Osteoblast (primary cell): ENCODE measurements around the gene SCAMP5. TPM values are rescaled to one million over a fixed set of nuclear protein-coding genes. Genes with fewer than 3 reads are reported as not detected.

Experiments used
- DNase-seq: peaks from one replicate; pipeline ENCODE4 v3.0.0; 2011; ENCODE audit warnings: low spot score, mixed read lengths; ENCODE audit not compliant: insufficient read length; ENCODE audit errors: missing footprints
- H2AFZ ChIP-seq: 2 replicates; pipeline ENCODE4 v1.6.0; 2011; ENCODE audit warnings: mild to moderate bottlenecking, low read length
- H3K27ac ChIP-seq: 2 replicates; pipeline ENCODE4 v1.5.1; 2011; ENCODE audit warnings: mild to moderate bottlenecking, low read depth, low read length, moderate library complexity
- H3K27me3 ChIP-seq: 2 replicates; pipeline ENCODE4 v1.6.0; 2012; ENCODE audit warnings: mild to moderate bottlenecking, control low read depth, inconsistent platforms, low read length, moderate library complexity; ENCODE audit not compliant: insufficient read depth
- H3K36me3 ChIP-seq: 2 replicates; pipeline ENCODE4 v1.5.1; 2011; ENCODE audit warnings: mild to moderate bottlenecking, low read length, control low read depth, moderate library complexity; ENCODE audit not compliant: insufficient read depth
- H3K4me1 ChIP-seq: 2 replicates; pipeline ENCODE4 v1.5.1; 2011; ENCODE audit warnings: mild to moderate bottlenecking, low read length, control low read depth, moderate library complexity; ENCODE audit not compliant: insufficient read depth
- H3K4me2 ChIP-seq: 2 replicates; pipeline ENCODE4 v1.6.0; 2011; ENCODE audit warnings: mild to moderate bottlenecking, low read length; ENCODE audit not compliant: insufficient read depth
- H3K4me3 ChIP-seq: fragments of 200-600 bp; sonication (generic); 3 replicates; pipeline ENCODE4 v1.5.1; 2012; ENCODE audit warnings: mild to moderate bottlenecking, low read length, inconsistent platforms; ENCODE audit not compliant: insufficient read depth
- H3K79me2 ChIP-seq: 2 replicates; pipeline ENCODE4 v1.6.0; 2012; ENCODE audit warnings: mild to moderate bottlenecking, low read length, control low read depth, inconsistent platforms; ENCODE audit not compliant: insufficient read depth
- H3K9me3 ChIP-seq: 2 replicates; pipeline ENCODE4 v1.5.1; 2011; ENCODE audit warnings: low read depth, low read length, control low read depth
- H4K20me1 ChIP-seq: 2 replicates; pipeline ENCODE4 v1.6.0; 2012; ENCODE audit warnings: mild to moderate bottlenecking, low read length, control low read depth; ENCODE audit not compliant: insufficient read depth
- total RNA-seq: library from RNA; depleted of rRNA; stranded (reverse); fragments of >200 nt; gene quantifications from 2 replicates; pipeline ENCODE4 v1.2.3, GENCODE V29; 2012
- TF ChIP-seq, protein P1 (sequence below): IDR thresholded peaks from 2 replicates; pipeline ENCODE4 v1.5.1; 2011; ENCODE audit warnings: mild to moderate bottlenecking, low read depth, low read length, moderate library complexity; ENCODE audit errors: extremely low read depth

Gene SCAMP5
- total RNA-seq, 1 donor, result 1.8 TPM

- Histone ChIP-seq H3K27ac (no peak overlapping the region), H2AFZ (no peak overlapping the region), H3K4me2 (no peak overlapping the region), H4K20me1 (no peaks in the 10 kb centered on the region), H3K4me3 (no peak overlapping the region), H3K9me3 (no peaks in the 10 kb centered on the region), H3K4me1 (no peaks in the 10 kb centered on the region), H3K27me3 (peaks cover 5% of the 10 kb centered on the region), H3K36me3 (no peaks in the 10 kb centered on the region), H3K79me2 (no peaks in the 10 kb centered on the region)
- DNase-seq, result no peak
- TF ChIP-seq, protein P1, sequence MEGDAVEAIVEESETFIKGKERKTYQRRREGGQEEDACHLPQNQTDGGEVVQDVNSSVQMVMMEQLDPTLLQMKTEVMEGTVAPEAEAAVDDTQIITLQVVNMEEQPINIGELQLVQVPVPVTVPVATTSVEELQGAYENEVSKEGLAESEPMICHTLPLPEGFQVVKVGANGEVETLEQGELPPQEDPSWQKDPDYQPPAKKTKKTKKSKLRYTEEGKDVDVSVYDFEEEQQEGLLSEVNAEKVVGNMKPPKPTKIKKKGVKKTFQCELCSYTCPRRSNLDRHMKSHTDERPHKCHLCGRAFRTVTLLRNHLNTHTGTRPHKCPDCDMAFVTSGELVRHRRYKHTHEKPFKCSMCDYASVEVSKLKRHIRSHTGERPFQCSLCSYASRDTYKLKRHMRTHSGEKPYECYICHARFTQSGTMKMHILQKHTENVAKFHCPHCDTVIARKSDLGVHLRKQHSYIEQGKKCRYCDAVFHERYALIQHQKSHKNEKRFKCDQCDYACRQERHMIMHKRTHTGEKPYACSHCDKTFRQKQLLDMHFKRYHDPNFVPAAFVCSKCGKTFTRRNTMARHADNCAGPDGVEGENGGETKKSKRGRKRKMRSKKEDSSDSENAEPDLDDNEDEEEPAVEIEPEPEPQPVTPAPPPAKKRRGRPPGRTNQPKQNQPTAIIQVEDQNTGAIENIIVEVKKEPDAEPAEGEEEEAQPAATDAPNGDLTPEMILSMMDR, result no peak
Measured at GRCh38 chr15:75007216-75007615, 11.9 kb downstream of the SCAMP5 start.

DNA sequence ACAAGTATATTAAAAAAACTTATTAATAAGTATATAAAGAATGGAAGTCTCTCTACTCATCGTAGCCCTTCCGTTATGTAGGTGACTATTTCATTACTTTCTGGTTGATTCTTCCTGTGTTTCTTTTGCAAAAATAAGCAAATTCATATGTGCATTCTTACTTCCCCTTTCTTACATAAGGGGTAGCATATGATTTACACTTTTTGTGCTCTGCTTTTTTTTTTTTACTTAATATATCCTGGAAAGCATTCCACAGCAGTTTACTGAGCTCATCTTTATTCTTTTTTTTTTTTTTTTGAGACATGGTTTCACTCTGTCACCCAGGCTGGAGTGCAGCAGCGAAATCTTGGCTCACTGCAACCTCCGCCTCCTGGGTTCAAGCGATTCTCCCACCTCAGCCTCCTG, 12.9 kb downstream of the SCAMP5 start:
- Histone ChIP-seq H3K27me3 (peaks cover 5% of the 10 kb centered on the region), H3K36me3 (no peaks in the 10 kb centered on the region), H3K9me3 (no peaks in the 10 kb centered on the region), H2AFZ (no peak overlapping the region), H3K27ac (no peak overlapping the region), H3K4me3 (no peak overlapping the region), H3K4me2 (no peak overlapping the region), H3K79me2 (no peaks in the 10 kb centered on the region), H4K20me1 (no peaks in the 10 kb centered on the region), H3K4me1 (no peaks in the 10 kb centered on the region)
- no peak for DNase-seq
- TF ChIP-seq, protein P1, result no peak

GRCh38 chr15:75008629-75009326, 13.4 kb downstream of the SCAMP5 start:
- Histone ChIP-seq H3K4me3 (no peak overlapping the region), H2AFZ (no peak overlapping the region), H3K36me3 (no peaks in the 10 kb centered on the region), H3K27me3 (peaks cover 5% of the 10 kb centered on the region), H3K4me1 (no peaks in the 10 kb centered on the region), H3K9me3 (no peaks in the 10 kb centered on the region), H3K79me2 (no peaks in the 10 kb centered on the region), H3K4me2 (no peak overlapping the region), H3K27ac (no peak overlapping the region), H4K20me1 (no peaks in the 10 kb centered on the region)
- DNase-seq, result no peak
- TF ChIP-seq, protein P1, result no peak

GRCh38 chr15:75016431-75016830, 21.1 kb downstream of the SCAMP5 start:
- H3K27ac ChIP-seq, result no peak overlapping the region
- H3K4me2 ChIP-seq, result no peak overlapping the region
- TF ChIP-seq, protein P1, result no peak
- no peak overlapping the region for H3K4me3 ChIP-seq
- no peaks in the 10 kb centered on the region for H3K9me3 ChIP-seq
- DNase-seq, result no peak
- no peaks in the 10 kb centered on the region for H3K36me3 ChIP-seq
- H4K20me1 ChIP-seq, result no peaks in the 10 kb centered on the region
- H3K79me2 ChIP-seq, result no peaks in the 10 kb centered on the region
- peaks cover 4% of the 10 kb centered on the region for H3K27me3 ChIP-seq
- H3K4me1 ChIP-seq, result no peaks in the 10 kb centered on the region
- no peak overlapping the region for H2AFZ ChIP-seq
